ENCODE data around the gene TBC1D7.

TBC1D7 gene

DNA sequence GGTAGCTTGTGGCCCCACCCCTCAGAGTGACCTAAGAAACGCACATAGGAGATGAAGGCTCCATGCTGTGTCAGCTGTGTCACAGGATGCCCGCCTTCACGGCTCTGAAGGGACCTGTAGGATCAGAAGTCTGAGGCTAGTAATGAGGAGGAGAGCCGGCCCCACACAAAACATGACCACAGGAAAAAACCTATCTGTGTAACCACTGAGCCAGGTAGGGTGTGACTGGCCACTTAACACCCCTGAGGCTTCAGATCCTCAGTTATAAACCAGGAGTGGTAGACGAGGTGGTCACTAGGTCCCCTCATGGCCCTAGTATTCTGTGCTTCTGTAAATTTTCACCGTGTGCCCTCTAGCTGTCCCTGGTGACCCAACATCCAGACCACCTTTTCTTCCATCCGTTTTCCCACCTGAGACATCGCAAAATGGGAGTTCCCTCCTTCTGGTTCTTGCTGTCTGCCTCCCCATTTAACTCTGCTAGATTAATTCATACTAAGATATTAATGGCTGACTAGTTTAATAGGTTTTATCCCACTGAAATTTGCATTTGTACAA is 52.8 kb downstream of the TBC1D7 start:
- peaks cover 29% of the 10 kb centered on the region for H3K36me3 ChIP-seq
- TF ChIP-seq CTCF (IDR thresholded peaks at IDR 0.05), result no peak
- H3K4me1 ChIP-seq (ENCODE audit: control insufficient read depth in 1 of 2, insufficient read depth in 1 of 2, low read depth in 1 of 2, low read length in 1 of 2), result peaks cover 78 to 83% of the 10 kb centered on the region in 2 experiments
- H3K27me3 ChIP-seq, result no peaks in the 10 kb centered on the region
- peak overlapping the region; percentile 92 for H3K27ac ChIP-seq
- H3K4me3 ChIP-seq (ENCODE audit: low read depth in 1 of 2, low read length in 1 of 2), result peak overlapping the region; percentile 75 to 76
- no peaks in the 10 kb centered on the region for H3K9me3 ChIP-seq

- no peak for TF ChIP-seq CTCF (IDR thresholded peaks at IDR 0.05)
- H3K9me3 ChIP-seq, result no peaks in the 10 kb centered on the region
- H3K27me3 ChIP-seq, result no peaks in the 10 kb centered on the region
- H3K27ac ChIP-seq, result peak overlapping the region; percentile 92
- peaks cover 23% of the 10 kb centered on the region for H3K36me3 ChIP-seq
- H3K4me3 ChIP-seq (ENCODE audit: low read depth in 1 of 2, low read length in 1 of 2), result peak overlapping the region; percentile 75 to 76
- H3K4me1 ChIP-seq (ENCODE audit: control insufficient read depth in 1 of 2, insufficient read depth in 1 of 2, low read depth in 1 of 2, low read length in 1 of 2), result peaks cover 74 to 76% of the 10 kb centered on the region in 2 experiments
Measured at GRCh38 chr6:13274707-13275434, 53.5 kb downstream of the TBC1D7 start.

GRCh38 chr6:13273931-13274706 is 54.2 kb downstream of the TBC1D7 start:
- Histone ChIP-seq H3K27ac (peak overlapping the region; percentile 92), H3K4me1 (ENCODE audit: control insufficient read depth in 1 of 2, insufficient read depth in 1 of 2, low read depth in 1 of 2, low read length in 1 of 2) (peaks cover 75 to 76% of the 10 kb centered on the region in 2 experiments), H3K9me3 (no peaks in the 10 kb centered on the region), H3K27me3 (no peaks in the 10 kb centered on the region), H3K36me3 (peaks cover 17% of the 10 kb centered on the region), H3K4me3 (ENCODE audit: low read depth in 1 of 2, low read length in 1 of 2) (peak overlapping the region; percentile 75 to 76)
- TF ChIP-seq CTCF (IDR thresholded peaks at IDR 0.05), result no peak

- no peak for TF ChIP-seq CTCF (IDR thresholded peaks at IDR 0.05)
- H3K4me1 ChIP-seq (ENCODE audit: control insufficient read depth in 1 of 2, insufficient read depth in 1 of 2, low read depth in 1 of 2, low read length in 1 of 2), result peaks cover 73 to 79% of the 10 kb centered on the region in 2 experiments
- H3K4me3 ChIP-seq (ENCODE audit: low read depth in 1 of 2, low read length in 1 of 2), result peak overlapping the region; percentile 75 to 76
- no peaks in the 10 kb centered on the region for H3K9me3 ChIP-seq
- peaks cover 11% of the 10 kb centered on the region for H3K36me3 ChIP-seq
- H3K27ac ChIP-seq, result peak overlapping the region; percentile 92
- no peaks in the 10 kb centered on the region for H3K27me3 ChIP-seq
Measured at GRCh38 chr6:13273202-13273930, 55.0 kb downstream of the TBC1D7 start.
